Esophagus muscularis mucosa (tissue), 4 donors: ENCODE data around the gene PTPRD. TPM values are rescaled to one million over a fixed set of nuclear protein-coding genes. Genes with fewer than 3 reads are reported as not detected.

Experiments used
- DNase-seq: peaks from one replicate; pipeline ENCODE4 v3.0.0-alpha.2; 2017; ENCODE audit errors: extremely low spot score
- H3K27ac ChIP-seq, 4 donors: fragments of 200-600 bp; sonication (generic); replicated peaks in 1 of 4; 1 replicate in 3 of 4; 2 replicates in 1 of 4; pipeline ENCODE4 v1.5.1; 2016 to 2019; ENCODE audit warnings: mild to moderate bottlenecking in 1 of 4
- H3K27me3 ChIP-seq, 4 donors: fragments of 200-600 bp; sonication (generic); one replicate each; pipeline versions ENCODE4 v1.5.1 to v1.6.0; 2016 to 2019
- H3K36me3 ChIP-seq, 4 donors: fragments of 200-600 bp; sonication (generic); one replicate each; pipeline ENCODE4 v1.5.1; 2016 to 2019
- H3K4me1 ChIP-seq, 4 donors: fragments of 200-600 bp; sonication (generic); one replicate each; pipeline ENCODE4 v1.5.1; 2016 to 2019
- H3K4me3 ChIP-seq, 4 donors: fragments of 200-600 bp; sonication (generic); 1 replicate in 2 of 4; 2 replicates in 2 of 4; pipeline ENCODE4 v1.5.1; 2016 to 2019; ENCODE audit warnings: mild to moderate bottlenecking in 4 of 4, moderate library complexity in 1 of 4
- H3K9me3 ChIP-seq, 4 donors: fragments of 200-600 bp; sonication (generic); 1 replicate in 3 of 4; 2 replicates in 1 of 4; pipeline ENCODE4 v1.5.1; 2016 to 2019
- EP300 ChIP-seq: sonication (generic); formaldehyde crosslinking; IDR thresholded peaks from one replicate; pipeline ENCODE4 v1.6.1; 2017; ENCODE audit warnings: antibody characterized with exemption
- POLR2A ChIP-seq: fragments of 450-650 bp; IDR thresholded peaks from one replicate; pipeline ENCODE4 v1.6.1; 2017; ENCODE audit warnings: antibody characterized with exemption, moderate library complexity, mild to moderate bottlenecking, low read depth
- POLR2AphosphoS5 ChIP-seq, 2 donors: sonication (generic); formaldehyde crosslinking; IDR thresholded peaks; one replicate each; pipeline ENCODE4 v1.6.1; 2017; ENCODE audit warnings: antibody characterized with exemption in 2 of 2
- WGBS: methylation state at CpG from one replicate; pipeline ENCODE4 v1.1.5; 2018; 5-methylcytosine and 5-hydroxymethylcytosine counted together
- intact Hi-C: fragments of 100-400 bp; cut with DNase I; formaldehyde crosslinking; loops from one replicate; pipeline ENCODE4 v1.15.1; 2023
- total RNA-seq, 4 donors: library from RNA; depleted of rRNA; stranded (reverse); fragments of >200 nt; gene quantifications; one replicate each; pipeline versions ENCODE4 v1.1.0 to v1.2.1, GENCODE V29; 2016
- TF ChIP-seq, protein P1 (sequence below), 3 experiments: fragments of 200-600 bp in 2 of 3; fragments of 450-650 bp in 1 of 3; sonication (generic) in 2 of 3; IDR thresholded peaks; one replicate each; pipeline ENCODE4 v1.5.1; 2017 to 2019; ENCODE audit warnings: antibody characterized with exemption in 3 of 3, mild to moderate bottlenecking in 2 of 3, moderate library complexity in 1 of 3

Gene PTPRD
- total RNA-seq, 4 donors from 2014 or later, result 4.1 to 6.6 (median 5.0) TPM

DNA sequence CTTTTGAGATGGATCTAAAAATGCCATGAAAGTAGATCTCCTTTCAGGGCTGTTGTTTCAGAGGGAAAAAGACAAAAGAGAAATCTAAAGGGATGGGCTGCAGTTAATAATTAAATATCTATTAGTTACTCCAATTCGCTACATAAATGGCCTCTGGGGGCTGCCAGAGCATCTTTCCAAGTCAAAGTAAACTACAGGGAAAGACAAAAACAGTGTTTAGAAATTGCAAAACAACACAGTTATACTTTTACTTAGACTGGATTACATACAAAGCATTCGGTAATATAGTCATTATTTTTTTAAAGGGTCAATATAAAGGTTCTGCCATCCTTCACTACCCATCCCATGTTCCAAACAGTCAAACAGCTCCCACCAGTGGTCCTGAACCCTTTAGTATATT is 1959.7 kb downstream of the PTPRD start:
- no peaks in the 10 kb centered on the region for H3K27me3 ChIP-seq
- intact Hi-C loops, result no loop called here
- TF ChIP-seq, protein P1, sequence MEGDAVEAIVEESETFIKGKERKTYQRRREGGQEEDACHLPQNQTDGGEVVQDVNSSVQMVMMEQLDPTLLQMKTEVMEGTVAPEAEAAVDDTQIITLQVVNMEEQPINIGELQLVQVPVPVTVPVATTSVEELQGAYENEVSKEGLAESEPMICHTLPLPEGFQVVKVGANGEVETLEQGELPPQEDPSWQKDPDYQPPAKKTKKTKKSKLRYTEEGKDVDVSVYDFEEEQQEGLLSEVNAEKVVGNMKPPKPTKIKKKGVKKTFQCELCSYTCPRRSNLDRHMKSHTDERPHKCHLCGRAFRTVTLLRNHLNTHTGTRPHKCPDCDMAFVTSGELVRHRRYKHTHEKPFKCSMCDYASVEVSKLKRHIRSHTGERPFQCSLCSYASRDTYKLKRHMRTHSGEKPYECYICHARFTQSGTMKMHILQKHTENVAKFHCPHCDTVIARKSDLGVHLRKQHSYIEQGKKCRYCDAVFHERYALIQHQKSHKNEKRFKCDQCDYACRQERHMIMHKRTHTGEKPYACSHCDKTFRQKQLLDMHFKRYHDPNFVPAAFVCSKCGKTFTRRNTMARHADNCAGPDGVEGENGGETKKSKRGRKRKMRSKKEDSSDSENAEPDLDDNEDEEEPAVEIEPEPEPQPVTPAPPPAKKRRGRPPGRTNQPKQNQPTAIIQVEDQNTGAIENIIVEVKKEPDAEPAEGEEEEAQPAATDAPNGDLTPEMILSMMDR (IDR thresholded peaks at IDR 0.05), result no peak
- TF ChIP-seq POLR2AphosphoS5 (IDR thresholded peaks at IDR 0.05) (no peak), POLR2A (no peak), EP300 (no peak)

DNA sequence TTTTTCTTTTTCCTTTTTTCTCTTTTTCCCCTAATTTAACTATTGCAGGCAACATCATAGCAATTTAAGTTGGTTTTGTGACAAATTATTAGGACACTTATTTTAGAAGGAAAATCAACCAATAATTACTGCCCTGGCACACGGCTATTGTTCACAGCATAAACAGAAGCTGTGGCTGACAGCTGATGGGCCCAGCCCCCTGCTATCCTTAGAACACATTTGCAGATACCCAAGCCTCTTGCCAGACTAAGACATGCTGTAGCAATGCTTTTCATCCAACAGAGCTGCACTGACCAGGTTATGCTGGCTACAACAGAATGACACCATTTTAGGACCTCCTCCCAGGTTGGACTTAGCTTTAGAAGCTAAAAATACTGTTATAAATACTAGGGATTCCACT is 1960.5 kb downstream of the PTPRD start:
- H3K36me3 ChIP-seq, result no peaks in the 10 kb centered on the region
- DNase-seq, result no peak
- no peak overlapping the region for H3K27ac ChIP-seq
- TF ChIP-seq POLR2AphosphoS5 (IDR thresholded peaks at IDR 0.05) (no peak), EP300 (no peak), POLR2A (no peak)
- TF ChIP-seq, protein P1 (IDR thresholded peaks at IDR 0.05), result no peak
- H3K27me3 ChIP-seq, result no peaks in the 10 kb centered on the region
- no peaks in the 10 kb centered on the region for H3K9me3 ChIP-seq
- H3K4me3 ChIP-seq, result no peak overlapping the region
- 42% methylated on average over 1 of the region's 1 CpG for WGBS
- intact Hi-C loops, result no loop called here
- H3K4me1 ChIP-seq, result peaks cover 0 to 8% (median 3%) of the 10 kb centered on the region in 4 donors

More for the DNA sequence above, 1959.7 kb downstream of the PTPRD start:
- WGBS, result 67% methylated on average over 2 of the region's 2 CpGs
- Histone ChIP-seq H3K9me3 (no peaks in the 10 kb centered on the region), H3K36me3 (no peaks in the 10 kb centered on the region), H3K27ac (no peak overlapping the region), H3K4me3 (no peak overlapping the region), H3K4me1 (peaks cover 0 to 8% (median 3%) of the 10 kb centered on the region in 4 donors)
- no peak for DNase-seq

DNA sequence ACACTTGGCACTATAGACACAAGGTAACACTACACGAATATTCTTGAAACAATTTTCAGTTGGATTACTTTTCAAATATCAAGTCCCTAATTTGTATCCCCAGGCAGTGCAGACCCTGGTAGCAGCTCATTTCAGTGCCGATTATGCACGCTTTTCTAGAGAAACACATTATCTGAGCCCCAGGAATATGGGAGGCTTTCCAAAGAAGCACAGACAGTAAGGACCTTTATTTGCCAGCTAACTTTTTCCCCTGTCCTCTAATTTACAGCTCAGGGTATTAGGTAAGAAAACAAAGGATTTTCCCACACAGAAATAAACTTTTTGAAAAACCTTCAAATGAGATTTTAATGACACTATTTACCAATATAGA is 1961.0 kb downstream of the PTPRD start:
- Histone ChIP-seq H3K9me3 (no peaks in the 10 kb centered on the region), H3K4me1 (peaks cover 0 to 8% (median 3%) of the 10 kb centered on the region in 4 donors), H3K27ac (no peak overlapping the region), H3K36me3 (no peaks in the 10 kb centered on the region), H3K4me3 (no peak overlapping the region), H3K27me3 (no peaks in the 10 kb centered on the region)
- 39% methylated on average over 3 of the region's 3 CpGs for WGBS
- TF ChIP-seq EP300 (no peak), POLR2A (no peak), POLR2AphosphoS5 (IDR thresholded peaks at IDR 0.05) (no peak)
- TF ChIP-seq, protein P1 (IDR thresholded peaks at IDR 0.05), result no peak
- no peak for DNase-seq
- intact Hi-C loops, result no loop called here

DNA sequence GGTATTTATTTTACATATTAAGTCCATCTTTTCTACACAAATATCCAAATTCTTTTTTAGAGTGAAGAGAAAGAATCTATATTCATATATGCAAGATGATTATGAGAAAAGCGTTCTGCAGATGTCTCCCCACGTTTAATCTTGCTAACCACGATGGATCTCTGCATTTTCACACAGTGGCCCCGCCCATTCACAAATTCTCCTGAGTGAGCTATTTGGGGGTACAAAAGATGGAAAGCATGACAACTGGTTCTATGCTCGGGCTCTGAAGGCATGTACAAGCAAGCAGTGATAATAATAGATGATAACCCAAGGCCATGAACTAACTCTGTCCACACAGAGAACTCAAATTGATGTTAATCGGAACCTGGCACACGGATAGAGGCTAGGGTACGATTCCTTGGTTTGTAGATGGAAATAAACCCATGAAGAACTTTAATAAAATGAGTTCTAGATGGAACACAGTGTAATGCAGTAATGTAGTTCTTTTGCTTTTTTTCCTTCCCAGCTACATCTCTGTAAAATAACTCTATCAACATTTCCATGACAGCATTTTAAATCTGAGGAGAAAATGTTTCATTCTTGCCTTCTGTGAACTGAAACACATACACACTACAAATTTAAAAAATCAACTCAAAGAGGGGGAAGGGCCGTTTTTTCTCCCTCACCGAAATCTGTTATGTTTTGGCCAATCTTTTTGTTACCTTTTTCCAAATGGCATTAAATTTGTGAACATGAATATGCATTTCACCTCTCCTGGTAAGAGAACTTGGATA is 1961.5 kb downstream of the PTPRD start:
- H3K27me3 ChIP-seq, result no peaks in the 10 kb centered on the region
- no peak overlapping the region for H3K4me3 ChIP-seq
- no peaks in the 10 kb centered on the region for H3K36me3 ChIP-seq
- intact Hi-C loops, result no loop called here
- 88% methylated on average over 10 of the region's 10 CpGs for WGBS
- TF ChIP-seq, protein P1 (IDR thresholded peaks at IDR 0.05), result no peak
- TF ChIP-seq EP300 (no peak), POLR2A (no peak), POLR2AphosphoS5 (IDR thresholded peaks at IDR 0.05) (no peak)
- H3K4me1 ChIP-seq, result peaks cover 0 to 8% (median 3%) of the 10 kb centered on the region in 4 donors
- no peak for DNase-seq
- H3K27ac ChIP-seq, result no peak overlapping the region
- no peaks in the 10 kb centered on the region for H3K9me3 ChIP-seq

DNA sequence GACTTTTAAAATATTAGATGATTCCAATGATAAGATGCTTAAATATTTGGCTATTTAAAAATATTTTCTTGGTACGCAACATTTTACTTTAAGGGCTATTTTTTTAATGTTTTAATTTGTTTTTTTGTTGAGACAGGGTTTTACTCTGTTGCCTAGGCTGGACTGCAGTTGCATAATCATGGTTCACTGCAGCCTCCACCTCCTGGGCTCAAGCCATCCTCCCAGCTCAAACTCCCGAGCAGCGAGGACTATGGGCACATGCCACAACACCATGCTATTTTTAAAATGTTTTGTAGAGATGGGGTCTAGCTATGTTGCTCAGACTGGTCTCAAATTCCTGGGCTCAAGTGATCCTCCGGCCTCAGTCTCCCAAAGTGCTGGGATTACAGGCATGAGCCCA is 1963.0 kb downstream of the PTPRD start:
- peaks cover 0 to 8% (median 3%) of the 10 kb centered on the region in 4 donors for H3K4me1 ChIP-seq
- intact Hi-C loops, result no loop called here
- WGBS, result 82% methylated on average over 4 of the region's 4 CpGs
- DNase-seq, result no peak
- H3K27ac ChIP-seq, result no peak overlapping the region
- no peaks in the 10 kb centered on the region for H3K36me3 ChIP-seq
- H3K27me3 ChIP-seq, result no peaks in the 10 kb centered on the region
- no peaks in the 10 kb centered on the region for H3K9me3 ChIP-seq
- no peak overlapping the region for H3K4me3 ChIP-seq
- TF ChIP-seq EP300, result no peak
- TF ChIP-seq POLR2AphosphoS5 (IDR thresholded peaks at IDR 0.05), result no peak
- TF ChIP-seq POLR2A, result no peak
- TF ChIP-seq, protein P1 (IDR thresholded peaks at IDR 0.05), result no peak
